Natural killer cell (primary cell): ENCODE measurements around the gene SLC5A3. TPM values are rescaled to one million over a fixed set of nuclear protein-coding genes. Genes with fewer than 3 reads are reported as not detected.

Experiments used
- ATAC-seq, 3 donors: fragments of 150-1000 bp in 2 of 3; fragments of 200-7000 bp in 1 of 3; cut with Tn5 transposase; 1 replicate in 1 of 3; 2 replicates in 2 of 3; pipeline ENCODE4 v1.10.0; 2021; ENCODE audit warnings: mild to moderate bottlenecking in 2 of 3, moderate library complexity in 2 of 3
- DNase-seq, 2 donors: peaks; one replicate each; pipeline versions ENCODE4 v3.0.0 to v3.0.0-alpha.2; 2013 to 2021; ENCODE audit warnings: mixed read lengths in 1 of 2
- H3K27ac ChIP-seq: one replicate; pipeline ENCODE4 v1.5.1; 2013; ENCODE audit warnings: mild to moderate bottlenecking, low read length
- H3K27me3 ChIP-seq: one replicate; pipeline ENCODE4 v1.6.1; 2013; ENCODE audit warnings: low read length; ENCODE audit not compliant: control insufficient read depth, insufficient read depth
- H3K36me3 ChIP-seq: one replicate; pipeline ENCODE4 v1.6.1; 2013; ENCODE audit warnings: low read length; ENCODE audit not compliant: control insufficient read depth, insufficient read depth
- H3K4me1 ChIP-seq: one replicate; pipeline ENCODE4 v1.6.1; 2013; ENCODE audit warnings: low read length; ENCODE audit not compliant: control insufficient read depth, insufficient read depth
- H3K4me3 ChIP-seq: one replicate; pipeline ENCODE4 v1.5.1; 2013; ENCODE audit warnings: low read length
- H3K9me3 ChIP-seq: one replicate; pipeline ENCODE4 v1.6.1; 2013; ENCODE audit warnings: low read length; ENCODE audit not compliant: control insufficient read depth, insufficient read depth
- H3K27ac Mint-ChIP-seq, 2 donors: one replicate each; pipeline ENCODE4 v1.8.0; 2022; ENCODE audit warnings: mild to moderate bottlenecking in 2 of 2, mixed read lengths in 2 of 2, moderate library complexity in 1 of 2
- H3K27me3 Mint-ChIP-seq, 2 donors: one replicate each; pipeline ENCODE4 v1.8.0; 2022; ENCODE audit warnings: low read depth in 2 of 2, mixed read lengths in 2 of 2
- H3K36me3 Mint-ChIP-seq: one replicate; pipeline ENCODE4 v1.8.0; 2022; ENCODE audit warnings: mixed read lengths
- H3K4me1 Mint-ChIP-seq, 2 donors: one replicate each; pipeline ENCODE4 v1.8.0; 2022; ENCODE audit warnings: mixed read lengths in 2 of 2
- H3K4me3 Mint-ChIP-seq: one replicate; pipeline ENCODE4 v1.8.0; 2022; ENCODE audit warnings: mild to moderate bottlenecking, moderate library complexity, mixed read lengths
- H3K9me3 Mint-ChIP-seq, 2 donors: one replicate each; pipeline ENCODE4 v1.8.0; 2022; ENCODE audit warnings: mixed read lengths in 2 of 2
- CTCF ChIP-seq: fragments of 200-600 bp; IDR thresholded peaks from one replicate; pipeline ENCODE4 v1.8.0; 2022; ENCODE audit warnings: antibody characterized with exemption
- WGBS: methylation state at CpG from one replicate; pipeline ENCODE4 v1.1.7; 2013; ENCODE audit warnings: missing lambda C conversion rate; ENCODE audit not compliant: insufficient coverage; 5-methylcytosine and 5-hydroxymethylcytosine counted together
- intact Hi-C: fragments of 100-400 bp; cut with micrococcal nuclease; formaldehyde crosslinking; loops from one replicate; pipeline ENCODE4 v1.14.2; 2022
- total RNA-seq, 4 donors: library from RNA; stranded (reverse); fragments of 120-200 nt in 1 of 4; gene quantifications; one replicate each; pipeline versions ENCODE4 v1.2.3 to v1.2.4, GENCODE V29; 2013 to 2022

SLC5A3 gene
- total RNA-seq, 3 donors from 2014 or later (not counting 1 experiment from before 2014, with no cell fraction given): 14.5 to 25.1 (median 17.9) TPM

- H3K36me3 ChIP-seq: peaks cover 8% of the 10 kb centered on the region
- TF ChIP-seq CTCF: no peak
- WGBS: no CpG with 5 or more reads among the region's 1 CpG
- intact Hi-C loops: loop anchor here (2.0 to 5.0 kb wide), 2 partner anchors 55 to 119 kb away; no protein-coding TSS in a partner anchor
- H3K4me3 Mint-ChIP-seq: peak overlapping the region; percentile 80
- peaks cover 86 to 87% of the 10 kb centered on the region in 2 donors for H3K4me1 Mint-ChIP-seq
- H3K27me3 ChIP-seq: no peaks in the 10 kb centered on the region
- H3K9me3 ChIP-seq: no peaks in the 10 kb centered on the region
- peaks cover 26% of the 10 kb centered on the region for H3K4me1 ChIP-seq
- H3K9me3 Mint-ChIP-seq: no peaks in the 10 kb centered on the region
- peak overlapping the region; percentile 54 to 89 for H3K27ac Mint-ChIP-seq
- no peak overlapping the region for H3K4me3 ChIP-seq
- H3K27ac ChIP-seq: no peak overlapping the region
- ATAC-seq (no peak), DNase-seq (no peak)
- H3K27me3 Mint-ChIP-seq: no peaks in the 10 kb centered on the region
- H3K36me3 Mint-ChIP-seq: no peaks in the 10 kb centered on the region
Observed at GRCh38 chr21:34077888-34078287, 4.5 kb downstream of the SLC5A3 start.

DNA sequence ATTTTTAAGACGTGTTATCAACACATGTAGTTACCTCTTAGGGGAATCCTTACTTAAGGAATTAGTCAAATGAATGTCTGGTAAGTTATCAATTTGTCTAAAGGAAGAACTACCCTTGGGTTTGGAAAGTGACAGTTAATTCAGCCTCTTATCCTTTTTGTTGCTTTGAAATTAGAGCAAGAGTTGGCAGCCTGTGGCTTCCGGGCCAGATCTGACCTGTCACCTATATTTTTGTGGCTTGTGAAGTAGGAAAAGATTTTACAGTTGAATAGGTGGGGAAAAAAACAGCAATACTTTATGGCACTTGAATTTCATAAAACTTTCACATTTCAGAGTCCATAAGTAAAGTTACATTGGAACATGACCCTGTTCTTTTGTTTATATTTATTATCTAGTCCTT is 5.5 kb downstream of the SLC5A3 start:
- ATAC-seq: peak; percentile 40 to 62 (median 44)
- Histone ChIP-seq H3K4me1 (peaks cover 26% of the 10 kb centered on the region), H3K27me3 (no peaks in the 10 kb centered on the region), H3K27ac (no peak overlapping the region), H3K9me3 (no peaks in the 10 kb centered on the region), H3K4me3 (no peak overlapping the region), H3K36me3 (peaks cover 11% of the 10 kb centered on the region)
- DNase-seq: peak in 1 of 2 donors; percentile 51
- no CpG with 5 or more reads among the region's 2 CpGs for WGBS
- peak overlapping the region; percentile 54 to 89 for H3K27ac Mint-ChIP-seq
- intact Hi-C loops: loop anchor here (2.0 to 5.0 kb wide), 2 partner anchors 56 to 118 kb away; no protein-coding TSS in a partner anchor
- H3K27me3 Mint-ChIP-seq: no peaks in the 10 kb centered on the region
- H3K36me3 Mint-ChIP-seq: no peaks in the 10 kb centered on the region
- TF ChIP-seq CTCF: no peak
- peaks cover 94% of the 10 kb centered on the region in 2 donors for H3K4me1 Mint-ChIP-seq
- H3K4me3 Mint-ChIP-seq: peak overlapping the region; percentile 80
- H3K9me3 Mint-ChIP-seq: no peaks in the 10 kb centered on the region

DNA sequence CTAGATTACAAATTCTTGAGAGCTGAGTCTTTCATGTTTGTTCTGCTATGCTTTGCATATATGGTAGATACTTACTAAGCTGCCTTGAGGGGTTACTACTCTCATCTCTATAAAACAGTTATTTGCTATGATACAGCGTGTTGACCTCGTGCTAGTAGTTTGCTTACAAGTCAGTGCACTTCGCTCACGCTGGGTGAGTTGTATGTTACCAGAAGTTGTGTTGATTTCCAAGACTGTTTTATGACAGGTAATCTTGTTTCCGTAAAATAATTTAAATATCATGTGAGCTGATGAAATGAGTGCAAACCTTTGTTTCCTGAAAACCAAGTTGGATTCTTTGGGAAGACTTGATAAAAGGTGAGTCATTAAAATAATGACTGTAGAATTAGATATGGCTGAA is 7.3 kb downstream of the SLC5A3 start:
- peaks cover 18% of the 10 kb centered on the region for H3K4me1 ChIP-seq
- H3K36me3 ChIP-seq: peaks cover 13% of the 10 kb centered on the region
- no peak for ATAC-seq
- no peak for DNase-seq
- H3K4me3 ChIP-seq: no peak overlapping the region
- Mint-ChIP-seq H3K9me3 (no peaks in the 10 kb centered on the region), H3K4me3 (peak overlapping the region; percentile 62), H3K27ac (no peak overlapping the region), H3K27me3 (no peaks in the 10 kb centered on the region), H3K4me1 (peaks cover 85 to 86% of the 10 kb centered on the region in 2 donors), H3K36me3 (no peaks in the 10 kb centered on the region)
- no peak overlapping the region for H3K27ac ChIP-seq
- intact Hi-C loops: no loop called here
- 96% methylated on average over 5 of the region's 5 CpGs for WGBS
- TF ChIP-seq CTCF: no peak
- H3K27me3 ChIP-seq: no peaks in the 10 kb centered on the region
- H3K9me3 ChIP-seq: no peaks in the 10 kb centered on the region

- no peaks in the 10 kb centered on the region for H3K9me3 Mint-ChIP-seq
- H3K27me3 Mint-ChIP-seq: no peaks in the 10 kb centered on the region
- 86% methylated on average over 1 of the region's 4 CpGs for WGBS
- peaks cover 13% of the 10 kb centered on the region for H3K36me3 ChIP-seq
- no peak for DNase-seq
- H3K27me3 ChIP-seq: no peaks in the 10 kb centered on the region
- TF ChIP-seq CTCF: no peak
- no peak overlapping the region for H3K27ac ChIP-seq
- no peaks in the 10 kb centered on the region for H3K9me3 ChIP-seq
- H3K4me1 Mint-ChIP-seq: peaks cover 65% of the 10 kb centered on the region in 2 donors
- no peaks in the 10 kb centered on the region for H3K36me3 Mint-ChIP-seq
- H3K4me1 ChIP-seq: peaks cover 24% of the 10 kb centered on the region
- peak overlapping the region in 1 of 2 donors; percentile 24 for H3K27ac Mint-ChIP-seq
- intact Hi-C loops: no loop called here
- no peak overlapping the region for H3K4me3 Mint-ChIP-seq
- H3K4me3 ChIP-seq: no peak overlapping the region
- ATAC-seq: no peak
Observed at GRCh38 chr21:34082769-34083168, 9.4 kb downstream of the SLC5A3 start.
